ENCODE results near the gene GINS3.
A peak's percentile ranks its signal among the peaks of the same experiment; 100 is the strongest.

GINS3 gene

DNA sequence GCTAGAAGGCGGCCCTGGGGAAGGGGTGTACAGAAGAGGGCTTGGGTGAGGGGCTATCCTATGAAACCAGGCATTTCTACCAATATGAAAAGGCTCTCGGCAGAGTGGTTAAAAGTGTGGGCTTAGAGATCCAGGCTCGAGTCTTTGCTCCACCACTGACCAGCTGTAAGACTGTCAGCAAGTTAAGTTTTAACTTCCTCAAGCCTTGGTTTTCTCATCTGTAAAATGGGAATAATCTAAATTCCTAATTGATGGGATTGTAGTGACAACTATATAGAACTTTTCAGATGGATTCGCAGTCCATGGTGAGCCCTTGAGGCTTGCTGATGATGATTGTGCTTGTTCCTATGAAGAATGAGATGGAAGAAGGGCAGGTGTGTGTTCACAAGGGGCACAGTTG lies 57.0 kb downstream of the GINS3 start:
- Histone ChIP-seq H3K4me2 (ENCODE audit: insufficient read depth, low read length) (no peak overlapping the region), H3K4me1 (ENCODE audit: insufficient read depth, low read length) (peaks cover 3% of the 10 kb centered on the region), H2AFZ (ENCODE audit: low read depth, low read length) (no peak overlapping the region), H3K27me3 (ENCODE audit: insufficient read depth, low read length, poor library complexity) (no peaks in the 10 kb centered on the region), H3K36me3 (ENCODE audit: insufficient read depth, low read length) (no peaks in the 10 kb centered on the region), H3K9me3 (ENCODE audit: insufficient read depth, low read length, severe bottlenecking) (no peaks in the 10 kb centered on the region), H4K20me1 (ENCODE audit: insufficient read depth, low read length) (no peaks in the 10 kb centered on the region), H3K79me2 (ENCODE audit: insufficient read depth, low read length) (no peaks in the 10 kb centered on the region), H3K27ac (ENCODE audit: low read length) (no peak overlapping the region), H3K9ac (ENCODE audit: low read depth, low read length) (no peak overlapping the region), H3K4me3 (ENCODE audit: low read depth in 1 of 2, low read length in 2 of 2) (no peak overlapping the region)
- DNase-seq (no peak), ATAC-seq (ENCODE audit: insufficient read depth, low read depth) (no peak)
- TF ChIP-seq EZH2 (IDR thresholded peaks at IDR 0.05; ENCODE audit: borderline replicate concordance, low read depth, low read length, severe bottlenecking) (no peak), CTCF (IDR thresholded peaks at IDR 0.05; ENCODE audit: borderline replicate concordance, extremely low read depth, low read length, poor library complexity, severe bottlenecking) (no peak)

- TF ChIP-seq CTCF (IDR thresholded peaks at IDR 0.05; ENCODE audit: borderline replicate concordance, extremely low read depth, low read length, poor library complexity, severe bottlenecking) = no peak
- no peak for TF ChIP-seq EZH2 (IDR thresholded peaks at IDR 0.05; ENCODE audit: borderline replicate concordance, low read depth, low read length, severe bottlenecking)
- DNase-seq = peak; percentile 60
- Histone ChIP-seq H3K4me2 (ENCODE audit: insufficient read depth, low read length) (no peak overlapping the region), H3K79me2 (ENCODE audit: insufficient read depth, low read length) (no peaks in the 10 kb centered on the region), H3K4me3 (ENCODE audit: low read depth in 1 of 2, low read length in 2 of 2) (no peak overlapping the region), H3K27me3 (ENCODE audit: insufficient read depth, low read length, poor library complexity) (no peaks in the 10 kb centered on the region), H3K4me1 (ENCODE audit: insufficient read depth, low read length) (no peaks in the 10 kb centered on the region), H2AFZ (ENCODE audit: low read depth, low read length) (no peak overlapping the region), H3K27ac (ENCODE audit: low read length) (no peak overlapping the region), H3K36me3 (ENCODE audit: insufficient read depth, low read length) (no peaks in the 10 kb centered on the region), H4K20me1 (ENCODE audit: insufficient read depth, low read length) (no peaks in the 10 kb centered on the region), H3K9ac (ENCODE audit: low read depth, low read length) (no peak overlapping the region), H3K9me3 (ENCODE audit: insufficient read depth, low read length, severe bottlenecking) (no peaks in the 10 kb centered on the region)
- ATAC-seq (ENCODE audit: insufficient read depth, low read depth) = peak; percentile 95
Observed at GRCh38 chr16:58449768-58450167, 57.5 kb downstream of the GINS3 start.

GRCh38 chr16:58450590-58450989 lies 58.3 kb downstream of the GINS3 start:
- DNase-seq = no peak
- H2AFZ ChIP-seq (ENCODE audit: low read depth, low read length) = no peak overlapping the region
- no peaks in the 10 kb centered on the region for H3K36me3 ChIP-seq (ENCODE audit: insufficient read depth, low read length)
- TF ChIP-seq EZH2 (IDR thresholded peaks at IDR 0.05; ENCODE audit: borderline replicate concordance, low read depth, low read length, severe bottlenecking) = no peak
- no peak for TF ChIP-seq CTCF (IDR thresholded peaks at IDR 0.05; ENCODE audit: borderline replicate concordance, extremely low read depth, low read length, poor library complexity, severe bottlenecking)
- H3K4me3 ChIP-seq (ENCODE audit: low read depth in 1 of 2, low read length in 2 of 2) = no peak overlapping the region
- H3K9ac ChIP-seq (ENCODE audit: low read depth, low read length) = no peak overlapping the region
- no peaks in the 10 kb centered on the region for H3K27me3 ChIP-seq (ENCODE audit: insufficient read depth, low read length, poor library complexity)
- H4K20me1 ChIP-seq (ENCODE audit: insufficient read depth, low read length) = no peaks in the 10 kb centered on the region
- H3K9me3 ChIP-seq (ENCODE audit: insufficient read depth, low read length, severe bottlenecking) = no peaks in the 10 kb centered on the region
- no peaks in the 10 kb centered on the region for H3K79me2 ChIP-seq (ENCODE audit: insufficient read depth, low read length)
- H3K27ac ChIP-seq (ENCODE audit: low read length) = no peak overlapping the region
- no peaks in the 10 kb centered on the region for H3K4me1 ChIP-seq (ENCODE audit: insufficient read depth, low read length)
- no peak for ATAC-seq (ENCODE audit: insufficient read depth, low read depth)
- H3K4me2 ChIP-seq (ENCODE audit: insufficient read depth, low read length) = no peak overlapping the region

GRCh38 chr16:58451265-58451689 lies 59.0 kb downstream of the GINS3 start:
- TF ChIP-seq CTCF (IDR thresholded peaks at IDR 0.05; ENCODE audit: borderline replicate concordance, extremely low read depth, low read length, poor library complexity, severe bottlenecking) = no peak
- TF ChIP-seq EZH2 (IDR thresholded peaks at IDR 0.05; ENCODE audit: borderline replicate concordance, low read depth, low read length, severe bottlenecking) = no peak
- H3K36me3 ChIP-seq (ENCODE audit: insufficient read depth, low read length) = no peaks in the 10 kb centered on the region
- no peak overlapping the region for H3K9ac ChIP-seq (ENCODE audit: low read depth, low read length)
- H3K79me2 ChIP-seq (ENCODE audit: insufficient read depth, low read length) = no peaks in the 10 kb centered on the region
- H4K20me1 ChIP-seq (ENCODE audit: insufficient read depth, low read length) = no peaks in the 10 kb centered on the region
- no peaks in the 10 kb centered on the region for H3K4me1 ChIP-seq (ENCODE audit: insufficient read depth, low read length)
- DNase-seq = no peak
- H3K4me3 ChIP-seq (ENCODE audit: low read depth in 1 of 2, low read length in 2 of 2) = no peak overlapping the region
- no peaks in the 10 kb centered on the region for H3K27me3 ChIP-seq (ENCODE audit: insufficient read depth, low read length, poor library complexity)
- H3K9me3 ChIP-seq (ENCODE audit: insufficient read depth, low read length, severe bottlenecking) = no peaks in the 10 kb centered on the region
- H3K4me2 ChIP-seq (ENCODE audit: insufficient read depth, low read length) = no peak overlapping the region
- no peak for ATAC-seq (ENCODE audit: insufficient read depth, low read depth)
- H2AFZ ChIP-seq (ENCODE audit: low read depth, low read length) = no peak overlapping the region
- no peak overlapping the region for H3K27ac ChIP-seq (ENCODE audit: low read length)
